Endothelial cell of umbilical vein (primary cell): ENCODE measurements around the gene ACSF3. TPM values are rescaled to one million over a fixed set of nuclear protein-coding genes. Genes with fewer than 3 reads are reported as not detected.

Experiments used
- BruUV-seq: library from RNA; stranded (reverse); fragments of 400-500 nt; replicated peaks from 2 replicates; lab custom pipeline; 2021; lab: Mats Ljungman, UMichigan
- CTCF ChIA-PET: fragments of 300-600, 350-600 bp; sonication (Branson Sonifier 250); formaldehyde crosslinking; loops from one replicate; lab custom pipeline; 2021; ENCODE audit warnings: antibody characterized with exemption, inconsistent platforms; lab: Charles Lee
- POLR2A ChIA-PET: fragments of 300-600, 350-600 bp; sonication (Branson Sonifier 250); formaldehyde crosslinking; loops from one replicate; lab custom pipeline; 2021; ENCODE audit warnings: antibody characterized with exemption, inconsistent platforms; lab: Charles Lee
- DNase-seq: peaks from one replicate; pipeline ENCODE4 v3.0.0-alpha.2; 2011; ENCODE audit warnings: low read depth, low spot score
- FAIRE-seq: peaks from 2 replicates; lab custom pipeline; 2011; peaks lifted over from hg19 to GRCh38; lab: Jason Lieb, UNC
- H2AFZ ChIP-seq: 2 replicates; pipeline ENCODE4 v1.6.0; 2012; ENCODE audit warnings: low read depth, low read length, control low read depth, inconsistent platforms
- H3K27ac ChIP-seq: 2 replicates; pipeline ENCODE4 v1.5.1; 2011; ENCODE audit warnings: low read depth, mild to moderate bottlenecking, control low read depth, low read length, moderate library complexity; ENCODE audit not compliant: insufficient read depth
- H3K27me3 ChIP-seq, 2 experiments: 2 replicates each; pipeline versions ENCODE4 v1.6.0 to v1.6.1; 2011; ENCODE audit warnings: low read length in 2 of 2, mixed read lengths in 1 of 2; ENCODE audit not compliant: control insufficient read depth in 2 of 2, insufficient read depth in 2 of 2
- H3K36me3 ChIP-seq, 2 experiments: 2 replicates in 1 of 2; 3 replicates in 1 of 2; pipeline ENCODE4 v1.5.1; 2011; ENCODE audit warnings: low read length in 2 of 2, mild to moderate bottlenecking in 1 of 2, moderate library complexity in 1 of 2; ENCODE audit not compliant: control insufficient read depth in 2 of 2, insufficient read depth in 2 of 2; ENCODE audit errors: extremely low read depth in 1 of 2
- H3K4me1 ChIP-seq: 3 replicates; pipeline ENCODE4 v1.5.1; 2011; ENCODE audit warnings: mild to moderate bottlenecking, low read length; ENCODE audit not compliant: control insufficient read depth, insufficient read depth; ENCODE audit errors: extremely low read depth
- H3K4me2 ChIP-seq: 2 replicates; pipeline ENCODE4 v1.6.1; 2011; ENCODE audit warnings: low read length, control low read depth, mixed read lengths; ENCODE audit not compliant: insufficient read depth
- H3K4me3 ChIP-seq, 3 experiments: fragments of 200-600 bp in 1 of 3; sonication (generic), shearing (Covaris generic) in 1 of 3; replicated peaks in 1 of 3; 2 replicates each; pipeline ENCODE4 v1.5.1; 2011 to 2016; ENCODE audit warnings: control low read depth in 3 of 3, low read length in 3 of 3, mild to moderate bottlenecking in 2 of 3, inconsistent platforms in 1 of 3, low read depth in 1 of 3, moderate library complexity in 1 of 3; ENCODE audit not compliant: insufficient read depth in 1 of 3
- H3K79me2 ChIP-seq: 2 replicates; pipeline ENCODE4 v1.6.0; 2012; ENCODE audit warnings: low read length, inconsistent platforms; ENCODE audit not compliant: control insufficient read depth, insufficient read depth
- H3K9ac ChIP-seq: replicated peaks from 2 replicates; pipeline ENCODE3; 2011; ENCODE audit warnings: low read length, control low read depth; ENCODE audit not compliant: insufficient read depth; ENCODE audit errors: extremely low read depth
- H3K9me1 ChIP-seq: replicated peaks from 3 replicates; pipeline ENCODE4 v1.6.0; 2011; ENCODE audit warnings: mild to moderate bottlenecking, low read length; ENCODE audit not compliant: control insufficient read depth, insufficient read depth; ENCODE audit errors: extremely low read depth
- H3K9me3 ChIP-seq: replicated peaks from 2 replicates; pipeline ENCODE4 v1.5.1; 2012; ENCODE audit warnings: low read length, inconsistent platforms; ENCODE audit not compliant: control insufficient read depth, insufficient read depth
- H4K20me1 ChIP-seq: replicated peaks from 2 replicates; pipeline ENCODE3; 2011; ENCODE audit warnings: mild to moderate bottlenecking, low read length; ENCODE audit not compliant: control insufficient read depth, insufficient read depth; ENCODE audit errors: extremely low read depth
- EZH2 ChIP-seq: IDR thresholded peaks from 2 replicates; pipeline ENCODE4 v1.6.1; 2012; ENCODE audit warnings: borderline replicate concordance, low read depth, mild to moderate bottlenecking, moderate library complexity, low read length, inconsistent platforms; ENCODE audit not compliant: severe bottlenecking
- FOS ChIP-seq: IDR thresholded peaks from 2 replicates; pipeline ENCODE4 v1.6.1; 2011; ENCODE audit warnings: mild to moderate bottlenecking, low read length, moderate library complexity, borderline replicate concordance; ENCODE audit not compliant: insufficient read depth
- GATA2 ChIP-seq: IDR thresholded peaks from 2 replicates; pipeline ENCODE4 v1.7.0; 2011; ENCODE audit warnings: low read depth, mild to moderate bottlenecking, moderate library complexity, mixed read lengths, low read length; ENCODE audit not compliant: insufficient read length, insufficient read depth
- JUN ChIP-seq: IDR thresholded peaks from 2 replicates; pipeline ENCODE4 v1.6.1; 2011; ENCODE audit warnings: borderline replicate concordance, low read depth; ENCODE audit not compliant: insufficient read length, insufficient read depth
- MAX ChIP-seq: IDR thresholded peaks from 2 replicates; pipeline ENCODE4 v1.6.1; 2011; ENCODE audit not compliant: insufficient read depth, insufficient read length
- MYC ChIP-seq: IDR thresholded peaks from one replicate; pipeline ENCODE4 v1.6.1; 2011; ENCODE audit warnings: mild to moderate bottlenecking, low read depth, low read length
- POLR2A ChIP-seq: IDR thresholded peaks from 2 replicates; pipeline ENCODE4 v1.6.1; 2012; ENCODE audit warnings: low read depth, mild to moderate bottlenecking, control low read depth, low read length
- POLR2AphosphoS5 ChIP-seq: IDR thresholded peaks from 2 replicates; pipeline ENCODE4 v1.6.1; 2012; ENCODE audit warnings: low read depth, mild to moderate bottlenecking, control low read depth, low read length, moderate library complexity; ENCODE audit not compliant: insufficient read depth
- dilution Hi-C: fragments of 300-500 bp; cut with MboI; formaldehyde crosslinking; loops from one replicate; pipeline ENCODE4 v1.15.0; 2019; ENCODE audit warnings: low sequenced_read_pairs; ENCODE audit not compliant: extremely low pct_ligation_motif_present
- intact Hi-C: fragments of 100-400 bp; cut with micrococcal nuclease; formaldehyde crosslinking; loops from one replicate; pipeline ENCODE4 v1.10.0; 2022
- polyA plus RNA-seq, 4 experiments: library from polyadenylated mRNA; depleted of rRNA in 3 of 4; stranded (reverse) in 3 of 4; unstranded in 1 of 4; fragments of >200 nt; gene quantifications; 2 replicates each; pipeline versions ENCODE4 v1.2.1 to v1.2.3, GENCODE V29; 2011 to 2012; ENCODE audit warnings: missing spikeins in 1 of 4
- total RNA-seq: library from RNA; stranded (reverse); gene quantifications from 2 replicates; pipeline ENCODE4 v1.2.3, GENCODE V29; 2021
- TF ChIP-seq, protein P1 (sequence below), 2 donors: IDR thresholded peaks; 1 replicate in 1 of 2; 2 replicates in 1 of 2; pipeline ENCODE4 v1.5.1; 2011; ENCODE audit warnings: low read length in 2 of 2, mild to moderate bottlenecking in 2 of 2, moderate library complexity in 2 of 2, control low read depth in 1 of 2, inconsistent platforms in 1 of 2, low read depth in 1 of 2; ENCODE audit not compliant: insufficient read depth in 1 of 2; ENCODE audit errors: extremely low read depth in 1 of 2

Gene ACSF3
- total and polyA plus RNA-seq, 2 donors (not counting 3 experiments of a cell fraction or from before 2014, with no cell fraction given) = 18.6 to 33.2 TPM

- no peak for FAIRE-seq
- no peak for DNase-seq
- H3K9ac ChIP-seq = no peak overlapping the region
- H4K20me1 ChIP-seq = peaks cover 2% of the 10 kb centered on the region
- TF ChIP-seq JUN = no peak
- TF ChIP-seq GATA2 = no peak
- no peak for TF ChIP-seq FOS
- TF ChIP-seq EZH2 = no peak
- no peak for TF ChIP-seq POLR2A
- TF ChIP-seq MYC = no peak
- no peak for TF ChIP-seq POLR2AphosphoS5
- no peak for TF ChIP-seq MAX
- TF ChIP-seq, protein P1, sequence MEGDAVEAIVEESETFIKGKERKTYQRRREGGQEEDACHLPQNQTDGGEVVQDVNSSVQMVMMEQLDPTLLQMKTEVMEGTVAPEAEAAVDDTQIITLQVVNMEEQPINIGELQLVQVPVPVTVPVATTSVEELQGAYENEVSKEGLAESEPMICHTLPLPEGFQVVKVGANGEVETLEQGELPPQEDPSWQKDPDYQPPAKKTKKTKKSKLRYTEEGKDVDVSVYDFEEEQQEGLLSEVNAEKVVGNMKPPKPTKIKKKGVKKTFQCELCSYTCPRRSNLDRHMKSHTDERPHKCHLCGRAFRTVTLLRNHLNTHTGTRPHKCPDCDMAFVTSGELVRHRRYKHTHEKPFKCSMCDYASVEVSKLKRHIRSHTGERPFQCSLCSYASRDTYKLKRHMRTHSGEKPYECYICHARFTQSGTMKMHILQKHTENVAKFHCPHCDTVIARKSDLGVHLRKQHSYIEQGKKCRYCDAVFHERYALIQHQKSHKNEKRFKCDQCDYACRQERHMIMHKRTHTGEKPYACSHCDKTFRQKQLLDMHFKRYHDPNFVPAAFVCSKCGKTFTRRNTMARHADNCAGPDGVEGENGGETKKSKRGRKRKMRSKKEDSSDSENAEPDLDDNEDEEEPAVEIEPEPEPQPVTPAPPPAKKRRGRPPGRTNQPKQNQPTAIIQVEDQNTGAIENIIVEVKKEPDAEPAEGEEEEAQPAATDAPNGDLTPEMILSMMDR (IDR thresholded peaks at IDR 0.05; ENCODE audit: extremely low read depth in 1 of 2, insufficient read depth in 1 of 2, low read depth in 1 of 2, low read length in 2 of 2) = no peak
- no peak overlapping the region for H2AFZ ChIP-seq
- H3K27me3 ChIP-seq = no peaks in the 10 kb centered on the region
- no peak overlapping the region for H3K4me2 ChIP-seq
- H3K27ac ChIP-seq = no peak overlapping the region
- no peaks in the 10 kb centered on the region for H3K9me3 ChIP-seq
- POLR2A ChIA-PET = no interaction called here
- no peaks in the 10 kb centered on the region for H3K4me1 ChIP-seq
- CTCF ChIA-PET = no interaction called here
- H3K9me1 ChIP-seq = no peaks in the 10 kb centered on the region
- intact Hi-C loops = no loop called here
- no peak overlapping the region for H3K4me3 ChIP-seq
- BruUV-seq = no TSS peak
- H3K36me3 ChIP-seq = peaks cover 0 to 10% of the 10 kb centered on the region in 2 experiments
- no peaks in the 10 kb centered on the region for H3K79me2 ChIP-seq
- dilution Hi-C loops = loop anchor here (25.0 kb wide), 1 partner anchor 169 kb away; no protein-coding TSS in a partner anchor
Observed at GRCh38 chr16:89131783-89132182, 38.1 kb downstream of the ACSF3 start.
